CD4-positive, alpha-beta T cell (primary cell): ENCODE results near the gene RASSF8. TPM values are rescaled to one million over a fixed set of nuclear protein-coding genes. Genes with fewer than 3 reads are reported as not detected.

Experiments
- ATAC-seq: fragments of 200-7000 bp; cut with Tn5 transposase; one replicate; pipeline ENCODE4 v1.10.0; 2022; ENCODE audit warnings: mild to moderate bottlenecking; ENCODE audit not compliant: poor library complexity
- CTCF ChIA-PET: fragments of 350-600 bp; sonication (Branson Sonifier 250); formaldehyde crosslinking; loops from one replicate; lab custom pipeline; 2021; ENCODE audit warnings: antibody characterized with exemption, inconsistent platforms; lab: Charles Lee
- POLR2A ChIA-PET: fragments of 350-600 bp; sonication (Branson Sonifier 250); formaldehyde crosslinking; loops from one replicate; lab custom pipeline; 2021; ENCODE audit warnings: antibody characterized with exemption, inconsistent platforms; lab: Charles Lee
- DNase-seq, 14 experiments: peaks; one replicate each; pipeline ENCODE4 v3.0.0-alpha.2; 2013 to 2020; ENCODE audit warnings: mixed read lengths in 2 of 14
- H3K27ac ChIP-seq, 2 donors: one replicate each; pipeline versions ENCODE4 v1.5.1 to v1.7.0; 2013; ENCODE audit warnings: low read length in 2 of 2, low read depth in 1 of 2, mild to moderate bottlenecking in 1 of 2
- H3K27me3 ChIP-seq, 2 experiments: 1 replicate in 1 of 2; 2 replicates in 1 of 2; pipeline versions ENCODE4 v1.6.1 to v1.7.0; 2013; ENCODE audit warnings: low read length in 2 of 2, control low read depth in 1 of 2, mild to moderate bottlenecking in 1 of 2, moderate library complexity in 1 of 2; ENCODE audit not compliant: insufficient read depth in 2 of 2, control insufficient read depth in 1 of 2
- H3K36me3 ChIP-seq: one replicate; pipeline ENCODE4 v1.6.1; 2013; ENCODE audit warnings: low read length, control low read depth; ENCODE audit not compliant: insufficient read depth
- H3K4me1 ChIP-seq: one replicate; pipeline ENCODE4 v1.6.1; 2013; ENCODE audit warnings: low read length, control low read depth; ENCODE audit not compliant: insufficient read depth
- H3K4me3 ChIP-seq: one replicate; pipeline ENCODE4 v1.5.1; 2013; ENCODE audit warnings: mild to moderate bottlenecking, low read length, moderate library complexity
- H3K9me3 ChIP-seq, 2 experiments: 1 replicate in 1 of 2; 2 replicates in 1 of 2; pipeline versions ENCODE4 v1.6.1 to v1.7.0; 2013; ENCODE audit warnings: low read length in 2 of 2, mild to moderate bottlenecking in 2 of 2, control low read depth in 1 of 2, moderate library complexity in 1 of 2; ENCODE audit not compliant: control insufficient read depth in 1 of 2, insufficient read depth in 1 of 2
- H3K27ac Mint-ChIP-seq: one replicate; pipeline ENCODE4 v1.8.0; 2020; ENCODE audit warnings: mixed read lengths
- H3K27me3 Mint-ChIP-seq: one replicate; pipeline ENCODE4 v1.8.0; 2021; ENCODE audit warnings: mixed read lengths
- H3K36me3 Mint-ChIP-seq: one replicate; pipeline ENCODE4 v1.8.0; 2021; ENCODE audit warnings: low read depth, mixed read lengths
- H3K4me1 Mint-ChIP-seq: one replicate; pipeline ENCODE4 v1.8.0; 2021; ENCODE audit warnings: low read depth, mixed read lengths
- H3K4me3 Mint-ChIP-seq: one replicate; pipeline ENCODE4 v1.8.0; 2020; ENCODE audit warnings: mild to moderate bottlenecking, mixed read lengths
- H3K9me3 Mint-ChIP-seq: one replicate; pipeline ENCODE4 v1.8.0; 2020; ENCODE audit warnings: mixed read lengths
- intact Hi-C, 2 experiments: fragments of 100-400 bp; cut with DNase I in 1 of 2; cut with micrococcal nuclease in 1 of 2; formaldehyde crosslinking; loops; one replicate each; pipeline versions ENCODE4 v1.15.1 to v1.9.0; 2023 to 2025; cut with DNase I, micrococcal nuclease
- total RNA-seq, 174 experiments: library from RNA in 2 of 174; stranded (reverse) in 2 of 174; gene quantifications; one replicate each; pipeline ENCODE4 v1.2.3 and lab custom pipeline; 2021 to 2026
- TF ChIP-seq, protein P1 (sequence below): fragments of 200-600 bp; IDR thresholded peaks from one replicate; pipeline ENCODE4 v1.8.0; 2022; ENCODE audit warnings: antibody characterized with exemption, mild to moderate bottlenecking

RASSF8 gene
- total RNA-seq, 2 experiments from 2014 or later = 0.71 to 1.4 TPM

DNA sequence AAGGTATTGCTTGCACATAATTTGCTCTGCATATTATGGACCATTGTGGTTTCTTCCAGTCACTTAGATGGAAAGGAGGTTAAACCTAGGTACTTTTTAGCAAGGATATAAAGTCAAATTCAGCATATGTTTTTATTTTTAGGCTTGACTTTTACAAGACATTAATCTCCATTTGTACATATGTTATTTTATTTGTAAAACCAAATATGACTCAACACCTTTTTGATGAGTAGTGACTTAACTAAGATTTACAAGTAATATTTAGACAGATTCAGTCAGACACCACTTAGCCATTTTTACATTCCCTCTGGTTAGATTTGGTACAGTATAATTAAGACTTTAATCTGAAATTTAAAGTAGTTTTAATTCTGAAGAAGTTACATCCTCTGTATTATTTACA is 111.3 kb downstream of the RASSF8 start:
- Histone ChIP-seq H3K9me3 (no peaks in the 10 kb centered on the region), H3K27ac (no peak overlapping the region), H3K36me3 (no peaks in the 10 kb centered on the region), H3K4me1 (no peaks in the 10 kb centered on the region), H3K4me3 (no peak overlapping the region), H3K27me3 (no peaks in the 10 kb centered on the region)
- H3K4me1 Mint-ChIP-seq = no peaks in the 10 kb centered on the region
- TF ChIP-seq, protein P1, sequence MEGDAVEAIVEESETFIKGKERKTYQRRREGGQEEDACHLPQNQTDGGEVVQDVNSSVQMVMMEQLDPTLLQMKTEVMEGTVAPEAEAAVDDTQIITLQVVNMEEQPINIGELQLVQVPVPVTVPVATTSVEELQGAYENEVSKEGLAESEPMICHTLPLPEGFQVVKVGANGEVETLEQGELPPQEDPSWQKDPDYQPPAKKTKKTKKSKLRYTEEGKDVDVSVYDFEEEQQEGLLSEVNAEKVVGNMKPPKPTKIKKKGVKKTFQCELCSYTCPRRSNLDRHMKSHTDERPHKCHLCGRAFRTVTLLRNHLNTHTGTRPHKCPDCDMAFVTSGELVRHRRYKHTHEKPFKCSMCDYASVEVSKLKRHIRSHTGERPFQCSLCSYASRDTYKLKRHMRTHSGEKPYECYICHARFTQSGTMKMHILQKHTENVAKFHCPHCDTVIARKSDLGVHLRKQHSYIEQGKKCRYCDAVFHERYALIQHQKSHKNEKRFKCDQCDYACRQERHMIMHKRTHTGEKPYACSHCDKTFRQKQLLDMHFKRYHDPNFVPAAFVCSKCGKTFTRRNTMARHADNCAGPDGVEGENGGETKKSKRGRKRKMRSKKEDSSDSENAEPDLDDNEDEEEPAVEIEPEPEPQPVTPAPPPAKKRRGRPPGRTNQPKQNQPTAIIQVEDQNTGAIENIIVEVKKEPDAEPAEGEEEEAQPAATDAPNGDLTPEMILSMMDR = no peak
- DNase-seq = no peak
- H3K36me3 Mint-ChIP-seq = no peaks in the 10 kb centered on the region
- ChIA-PET CTCF (no interaction called here), POLR2A (no interaction called here)
- no peaks in the 10 kb centered on the region for H3K9me3 Mint-ChIP-seq
- H3K27ac Mint-ChIP-seq = no peak overlapping the region
- no peak for ATAC-seq
- H3K27me3 Mint-ChIP-seq = no peaks in the 10 kb centered on the region
- no peak overlapping the region for H3K4me3 Mint-ChIP-seq
- intact Hi-C loops = no loop called here

DNA sequence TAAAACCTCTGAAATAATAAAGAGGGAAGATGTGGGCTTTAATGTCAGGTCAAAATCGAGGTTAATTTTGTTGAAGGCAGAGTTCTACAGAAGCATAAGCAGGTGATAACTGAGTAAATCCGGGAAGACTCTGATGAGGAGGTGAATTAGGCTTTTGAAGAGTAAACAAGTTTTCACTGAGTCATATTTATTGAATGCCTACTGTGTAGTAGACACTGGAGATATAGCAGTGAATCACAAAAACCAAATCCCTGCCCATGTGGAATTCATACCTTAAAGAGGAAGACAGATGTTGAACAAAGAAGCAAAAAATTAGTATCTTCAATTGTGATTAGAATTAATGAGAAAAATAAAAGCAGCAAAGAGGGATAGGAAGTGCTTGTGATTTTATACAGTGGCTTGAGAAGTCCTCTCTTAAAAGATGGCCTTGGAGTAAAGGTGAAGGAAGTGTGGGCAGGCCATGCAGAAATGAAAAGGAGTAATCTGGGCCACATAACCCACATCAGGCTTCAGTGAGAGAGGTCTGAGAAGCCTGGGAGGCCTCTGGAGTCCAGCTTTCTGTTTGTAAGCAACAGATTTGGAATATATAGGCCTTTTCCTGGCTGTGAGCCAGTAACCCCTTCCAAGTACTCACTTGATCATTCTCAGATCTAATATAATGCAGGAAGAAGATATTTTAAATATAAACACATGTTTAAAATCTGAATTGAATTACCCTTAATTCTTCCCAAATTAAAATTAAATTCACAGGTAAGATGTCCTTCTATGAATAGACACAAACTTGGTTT is 119.6 kb downstream of the RASSF8 start:
- H3K4me3 Mint-ChIP-seq = no peak overlapping the region
- no peaks in the 10 kb centered on the region for H3K4me1 Mint-ChIP-seq
- no peaks in the 10 kb centered on the region for H3K36me3 ChIP-seq
- H3K9me3 ChIP-seq = peaks cover 0 to 4% of the 10 kb centered on the region in 2 experiments
- H3K9me3 Mint-ChIP-seq = no peaks in the 10 kb centered on the region
- no peak for DNase-seq
- no peaks in the 10 kb centered on the region for H3K36me3 Mint-ChIP-seq
- H3K27me3 Mint-ChIP-seq = peaks cover 5% of the 10 kb centered on the region
- intact Hi-C loops = no loop called here
- ATAC-seq = no peak
- TF ChIP-seq, protein P1 = no peak
- H3K4me3 ChIP-seq = no peak overlapping the region
- POLR2A ChIA-PET = no interaction called here
- CTCF ChIA-PET = no interaction called here
- H3K27ac ChIP-seq = no peak overlapping the region
- no peak overlapping the region for H3K27ac Mint-ChIP-seq
- H3K27me3 ChIP-seq = no peaks in the 10 kb centered on the region
- no peaks in the 10 kb centered on the region for H3K4me1 ChIP-seq

DNA sequence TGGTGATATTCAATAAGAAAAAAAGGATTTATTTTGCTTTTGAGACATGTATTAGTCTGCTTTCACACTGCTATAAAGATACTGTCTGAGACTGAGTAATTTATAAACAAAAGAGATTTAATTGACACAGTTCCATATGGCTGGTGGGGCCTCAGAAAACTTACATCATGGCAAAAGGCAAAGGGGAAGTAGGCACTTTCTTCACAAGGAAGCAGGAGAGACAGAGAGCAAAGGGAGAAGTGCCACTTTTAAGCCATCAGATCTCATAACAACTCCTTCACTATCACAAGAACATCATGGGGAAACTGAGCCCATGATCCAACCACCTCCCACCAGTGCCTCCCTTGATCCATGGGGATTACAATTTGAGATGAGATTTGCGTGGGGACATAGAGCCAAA is 122.4 kb downstream of the RASSF8 start:
- TF ChIP-seq, protein P1 = no peak
- intact Hi-C loops = no loop called here
- ATAC-seq = no peak
- peaks cover 3% of the 10 kb centered on the region for H3K9me3 Mint-ChIP-seq
- ChIA-PET POLR2A (no interaction called here), CTCF (no interaction called here)
- H3K4me1 Mint-ChIP-seq = no peaks in the 10 kb centered on the region
- no peak overlapping the region for H3K4me3 Mint-ChIP-seq
- peaks cover 0 to 4% of the 10 kb centered on the region in 2 experiments for H3K9me3 ChIP-seq
- DNase-seq = no peak
- H3K4me3 ChIP-seq = no peak overlapping the region
- no peak overlapping the region for H3K27ac Mint-ChIP-seq
- no peak overlapping the region for H3K27ac ChIP-seq
- no peaks in the 10 kb centered on the region for H3K36me3 ChIP-seq
- H3K36me3 Mint-ChIP-seq = no peaks in the 10 kb centered on the region
- H3K27me3 Mint-ChIP-seq = no peaks in the 10 kb centered on the region
- H3K27me3 ChIP-seq = no peaks in the 10 kb centered on the region
- no peaks in the 10 kb centered on the region for H3K4me1 ChIP-seq
